GM23338 (cell line): ENCODE data around the gene WASHC2C. TPM values are rescaled to one million over a fixed set of nuclear protein-coding genes. Genes with fewer than 3 reads are reported as not detected.
"Not testable (repeated sequence)": the region's sequence is repeated elsewhere in the genome, so short reads cannot be mapped to it uniquely, and the experiment has no call there.

Source experiments
- ATAC-seq: fragments of 200-7000 bp; cut with Tn5 transposase; 3 replicates; pipeline ENCODE4 v1.9.1; 2020
- DNase-seq: peaks from one replicate; pipeline ENCODE4 v3.0.0-alpha.2; 2015; ENCODE audit warnings: low spot score
- H2AFZ ChIP-seq: fragments of 200-600 bp; sonication (generic); 2 replicates; pipeline ENCODE4 v1.8.0; 2016; ENCODE audit warnings: antibody characterized with exemption, mild to moderate bottlenecking, moderate library complexity
- H3F3A ChIP-seq: fragments of 200-600 bp; sonication (generic); replicated peaks from 2 replicates; pipeline ENCODE4 v1.8.0; 2017; ENCODE audit warnings: antibody characterized with exemption, mixed run types, low read depth
- H3K27ac ChIP-seq: fragments of 200-600 bp; sonication (generic); 2 replicates; pipeline ENCODE4 v1.6.1; 2016; ENCODE audit warnings: low read depth
- H3K27me3 ChIP-seq: fragments of 200-600 bp; sonication (generic); 2 replicates; pipeline ENCODE4 v1.8.0; 2016; ENCODE audit warnings: mild to moderate bottlenecking, mixed run types, moderate library complexity; ENCODE audit not compliant: insufficient read depth
- H3K36me3 ChIP-seq: fragments of 200-600 bp; sonication (generic); 2 replicates; pipeline ENCODE4 v1.8.0; 2016; ENCODE audit warnings: mild to moderate bottlenecking; ENCODE audit not compliant: insufficient read depth
- H3K4me1 ChIP-seq: fragments of 200-600 bp; sonication (generic); 2 replicates; pipeline ENCODE4 v1.8.0; 2016; ENCODE audit warnings: mild to moderate bottlenecking, moderate library complexity; ENCODE audit not compliant: insufficient read depth
- H3K4me2 ChIP-seq: fragments of 200-600 bp; sonication (generic); 2 replicates; pipeline ENCODE4 v1.7.1; 2017; ENCODE audit warnings: mixed run types
- H3K4me3 ChIP-seq: fragments of 200-600 bp; sonication (generic); 2 replicates; pipeline ENCODE4 v1.6.1; 2016; ENCODE audit warnings: mixed run types
- H3K79me2 ChIP-seq: fragments of 200-600 bp; sonication (generic); replicated peaks from 2 replicates; pipeline ENCODE4 v1.8.0; 2017; ENCODE audit warnings: mild to moderate bottlenecking; ENCODE audit not compliant: insufficient read depth
- H3K9me2 ChIP-seq: fragments of 200-600 bp; sonication (generic); 2 replicates; pipeline ENCODE4 v1.8.0; 2017; ENCODE audit not compliant: insufficient read depth
- H4K20me1 ChIP-seq: fragments of 200-600 bp; sonication (generic); replicated peaks from 2 replicates; pipeline ENCODE4 v1.8.0; 2017; ENCODE audit warnings: mild to moderate bottlenecking; ENCODE audit not compliant: insufficient read depth
- H3K27ac Mint-ChIP-seq: 2 replicates; pipeline ENCODE4 v1.8.0; 2020; ENCODE audit warnings: inconsistent platforms, mild to moderate bottlenecking, moderate library complexity, mixed read lengths
- H3K27me3 Mint-ChIP-seq: 3 replicates; pipeline ENCODE4 v1.8.0; 2022; ENCODE audit warnings: low read depth, mild to moderate bottlenecking, moderate library complexity, mixed read lengths, inconsistent platforms; ENCODE audit not compliant: insufficient read depth, poor library complexity
- H3K36me3 Mint-ChIP-seq: 3 replicates; pipeline ENCODE4 v1.8.0; 2021; ENCODE audit warnings: low read depth, mild to moderate bottlenecking, inconsistent platforms, moderate library complexity, mixed read lengths
- H3K4me1 Mint-ChIP-seq: 3 replicates; pipeline ENCODE4 v1.8.0; 2020; ENCODE audit warnings: mild to moderate bottlenecking, inconsistent platforms, mixed read lengths
- H3K4me3 Mint-ChIP-seq: 3 replicates; pipeline ENCODE4 v1.8.0; 2021; ENCODE audit warnings: moderate library complexity, mild to moderate bottlenecking, inconsistent platforms, mixed read lengths
- H3K9me3 Mint-ChIP-seq: 3 replicates; pipeline ENCODE4 v1.8.0; 2020; ENCODE audit warnings: moderate library complexity, mild to moderate bottlenecking, inconsistent platforms, mixed read lengths
- CTCF ChIP-seq, 2 experiments: fragments of 200-600 bp in 1 of 2; sonication (generic) in 1 of 2; conservative IDR thresholded peaks; 2 replicates each; pipeline versions ENCODE4 v1.5.1 to v1.6.1; 2016 to 2017; ENCODE audit warnings: antibody characterized with exemption in 2 of 2, low read depth in 2 of 2, mild to moderate bottlenecking in 2 of 2, moderate library complexity in 1 of 2
- polyA plus RNA-seq: library from polyadenylated mRNA; unstranded; fragments of >200 nt; fragmentation: Nextera tagmentation; extraction: Ambion mirVana; gene quantifications from 2 replicates; pipeline ENCODE4 v1.2.1, GENCODE V29; 2016
- total RNA-seq: library from RNA; depleted of rRNA; stranded (reverse); fragments of >200 nt; shearing (Covaris generic); gene quantifications from 2 replicates; pipeline ENCODE4 v1.2.3, GENCODE V29; 2014

Gene WASHC2C
- total and polyA plus RNA-seq, 2 experiments from 2014 or later: 16.2 to 25.2 TPM

- H2AFZ ChIP-seq, H3K27ac ChIP-seq, H3K4me1 Mint-ChIP-seq, H3K79me2 ChIP-seq, H3K9me2 ChIP-seq, H3K36me3 Mint-ChIP-seq, H3K27me3 Mint-ChIP-seq, H3K27ac Mint-ChIP-seq, H3K4me1 ChIP-seq, H3F3A ChIP-seq, H3K4me3 Mint-ChIP-seq, H3K27me3 ChIP-seq, H3K36me3 ChIP-seq, H3K4me2 ChIP-seq, H3K4me3 ChIP-seq, DNase-seq, H4K20me1 ChIP-seq, H3K9me3 Mint-ChIP-seq: not testable (repeated sequence)
- ATAC-seq: peak; percentile 60; the same call in 2 of the 3 replicates
Observed at GRCh38 chr10:45721503-45721902, 5.6 kb upstream of the WASHC2C start.

- H3K27ac Mint-ChIP-seq, H3K9me3 Mint-ChIP-seq, ATAC-seq, H3K27me3 Mint-ChIP-seq, H3K27ac ChIP-seq, H3K4me3 Mint-ChIP-seq, H3K9me2 ChIP-seq, H3K27me3 ChIP-seq, H2AFZ ChIP-seq, H3F3A ChIP-seq, H3K79me2 ChIP-seq, H4K20me1 ChIP-seq, H3K4me1 Mint-ChIP-seq, H3K36me3 Mint-ChIP-seq, DNase-seq, H3K4me1 ChIP-seq, H3K36me3 ChIP-seq, H3K4me2 ChIP-seq, H3K4me3 ChIP-seq: not testable (repeated sequence)
Observed at GRCh38 chr10:45723851-45724250, 3.2 kb upstream of the WASHC2C start.

- not testable (repeated sequence) for H3K27me3 Mint-ChIP-seq, H3K27ac Mint-ChIP-seq, H2AFZ ChIP-seq, H3F3A ChIP-seq, H3K36me3 Mint-ChIP-seq, H3K36me3 ChIP-seq, H3K4me1 Mint-ChIP-seq, H3K79me2 ChIP-seq, H4K20me1 ChIP-seq, H3K9me2 ChIP-seq, H3K4me1 ChIP-seq, DNase-seq, H3K27ac ChIP-seq, H3K9me3 Mint-ChIP-seq, H3K27me3 ChIP-seq
- peak overlapping the region; percentile 83 for H3K4me3 ChIP-seq
- H3K4me3 Mint-ChIP-seq: peak overlapping the region; percentile 77
- H3K4me2 ChIP-seq: peak overlapping the region; percentile 84
- peak; percentile 69 for ATAC-seq
Observed at GRCh38 chr10:45727421-45727965, 427 bp downstream of the WASHC2C start.

GRCh38 chr10:45734449-45734848, 7.4 kb downstream of the WASHC2C start:
- not testable (repeated sequence) for H3K4me2 ChIP-seq, H3K4me3 ChIP-seq, DNase-seq, H3K79me2 ChIP-seq, H3F3A ChIP-seq, H4K20me1 ChIP-seq, H3K4me1 ChIP-seq, H3K27ac ChIP-seq, H3K36me3 ChIP-seq, H3K27me3 ChIP-seq, H3K27ac Mint-ChIP-seq, H3K9me3 Mint-ChIP-seq, ATAC-seq, H3K36me3 Mint-ChIP-seq, H2AFZ ChIP-seq, H3K27me3 Mint-ChIP-seq, H3K9me2 ChIP-seq, H3K4me3 Mint-ChIP-seq, H3K4me1 Mint-ChIP-seq

GRCh38 chr10:45734867-45735266, 7.8 kb downstream of the WASHC2C start:
- H3K9me3 Mint-ChIP-seq, H3K36me3 ChIP-seq, H3K9me2 ChIP-seq, H4K20me1 ChIP-seq, H3K4me3 Mint-ChIP-seq, H3K27ac Mint-ChIP-seq, H3K4me2 ChIP-seq, H3K36me3 Mint-ChIP-seq, H3K27me3 Mint-ChIP-seq, H3K4me3 ChIP-seq, H3F3A ChIP-seq, ATAC-seq, H3K79me2 ChIP-seq, H2AFZ ChIP-seq, H3K4me1 ChIP-seq, DNase-seq, H3K27me3 ChIP-seq, H3K27ac ChIP-seq, H3K4me1 Mint-ChIP-seq: not testable (repeated sequence)
- TF ChIP-seq CTCF (conservative IDR thresholded peaks at IDR 0.05; ENCODE audit: low read depth in 2 of 2): peak in 1 of 2 experiments; percentile 24; a peak in 2 of 4 replicates

GRCh38 chr10:45741559-45741958, 14.5 kb downstream of the WASHC2C start:
- H3K36me3 ChIP-seq, H3K4me1 Mint-ChIP-seq, H3K9me3 Mint-ChIP-seq, H3K79me2 ChIP-seq, H3K4me1 ChIP-seq, H3K36me3 Mint-ChIP-seq, H3K9me2 ChIP-seq, H3F3A ChIP-seq, H3K4me3 Mint-ChIP-seq, ATAC-seq, H3K27me3 Mint-ChIP-seq, H3K4me2 ChIP-seq, H4K20me1 ChIP-seq, H3K27ac Mint-ChIP-seq, H3K27me3 ChIP-seq, H3K27ac ChIP-seq, H2AFZ ChIP-seq, H3K4me3 ChIP-seq, DNase-seq: not testable (repeated sequence)
